Measurements from ENCODE around the gene NDUFV3. TPM values are rescaled to one million over a fixed set of nuclear protein-coding genes. Genes with fewer than 3 reads are reported as not detected.

The NDUFV3 gene
- total RNA-seq, 3 donors from 2014 or later = 49.9 to 62.9 (median 51.1) TPM

DNA sequence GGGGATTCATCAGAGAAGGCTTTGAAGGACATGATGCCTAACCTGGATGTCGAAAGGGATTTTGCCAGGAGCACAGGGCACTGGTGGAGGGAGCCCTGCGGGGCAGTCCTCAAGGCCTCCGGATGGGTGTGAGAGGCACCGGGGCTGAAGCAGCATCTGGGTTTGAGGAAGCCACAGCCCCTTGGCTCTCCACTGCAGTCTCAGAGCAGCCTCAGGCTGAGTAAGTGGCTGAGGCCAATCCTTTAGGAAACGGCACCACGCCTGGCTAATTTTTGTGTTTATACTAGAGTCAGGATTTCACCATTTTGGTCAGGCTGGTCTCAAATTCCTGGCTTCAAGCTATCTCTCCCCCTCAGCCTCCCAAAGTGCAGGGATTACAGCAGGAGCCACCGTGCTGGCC lies 20.4 kb downstream of the NDUFV3 start:
- Histone ChIP-seq H3K9me3 (no peaks in the 10 kb centered on the region), H3K4me3 (no peak overlapping the region), H3K27ac (no peak overlapping the region), H3K4me1 (no peaks in the 10 kb centered on the region), H3K36me3 (no peaks in the 10 kb centered on the region), H3K27me3 (no peaks in the 10 kb centered on the region)
- DNase-seq (ENCODE audit: low spot score in 2 of 2) = no peak
- intact Hi-C loops (cut with DNase I; ENCODE audit: low total_unique reads) = loop anchor here (5.0 kb wide), 1 partner anchor 46 kb away; no protein-coding TSS in a partner anchor
- TF ChIP-seq POLR2A (IDR thresholded peaks at IDR 0.05) (no peak), POLR2AphosphoS5 (IDR thresholded peaks at IDR 0.05) (no peak)
- TF ChIP-seq, protein P1, sequence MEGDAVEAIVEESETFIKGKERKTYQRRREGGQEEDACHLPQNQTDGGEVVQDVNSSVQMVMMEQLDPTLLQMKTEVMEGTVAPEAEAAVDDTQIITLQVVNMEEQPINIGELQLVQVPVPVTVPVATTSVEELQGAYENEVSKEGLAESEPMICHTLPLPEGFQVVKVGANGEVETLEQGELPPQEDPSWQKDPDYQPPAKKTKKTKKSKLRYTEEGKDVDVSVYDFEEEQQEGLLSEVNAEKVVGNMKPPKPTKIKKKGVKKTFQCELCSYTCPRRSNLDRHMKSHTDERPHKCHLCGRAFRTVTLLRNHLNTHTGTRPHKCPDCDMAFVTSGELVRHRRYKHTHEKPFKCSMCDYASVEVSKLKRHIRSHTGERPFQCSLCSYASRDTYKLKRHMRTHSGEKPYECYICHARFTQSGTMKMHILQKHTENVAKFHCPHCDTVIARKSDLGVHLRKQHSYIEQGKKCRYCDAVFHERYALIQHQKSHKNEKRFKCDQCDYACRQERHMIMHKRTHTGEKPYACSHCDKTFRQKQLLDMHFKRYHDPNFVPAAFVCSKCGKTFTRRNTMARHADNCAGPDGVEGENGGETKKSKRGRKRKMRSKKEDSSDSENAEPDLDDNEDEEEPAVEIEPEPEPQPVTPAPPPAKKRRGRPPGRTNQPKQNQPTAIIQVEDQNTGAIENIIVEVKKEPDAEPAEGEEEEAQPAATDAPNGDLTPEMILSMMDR (IDR thresholded peaks at IDR 0.05) = no peak

DNA sequence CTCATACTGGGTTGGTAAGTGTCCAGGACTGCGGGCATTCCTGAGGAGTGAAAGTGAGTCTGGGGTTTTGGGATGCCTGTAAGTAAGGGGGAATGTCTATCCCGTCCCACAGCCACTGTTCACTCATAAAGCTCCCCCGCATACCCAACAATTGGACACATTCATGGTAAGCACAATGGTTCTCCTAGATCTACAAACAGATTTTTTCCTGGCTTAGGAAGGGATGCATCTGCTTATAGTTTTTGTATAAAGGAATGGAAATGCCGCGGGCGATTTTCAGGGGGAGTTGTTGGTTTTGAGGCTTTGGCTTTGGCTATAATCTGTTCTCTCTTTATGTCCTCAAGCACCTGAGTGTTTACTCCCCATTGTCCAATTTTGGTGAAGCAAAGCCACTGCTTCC lies 25.2 kb downstream of the NDUFV3 start:
- Histone ChIP-seq H3K27me3 (no peaks in the 10 kb centered on the region), H3K4me1 (no peaks in the 10 kb centered on the region), H3K27ac (no peak overlapping the region), H3K9me3 (no peaks in the 10 kb centered on the region), H3K4me3 (no peak overlapping the region), H3K36me3 (no peaks in the 10 kb centered on the region)
- intact Hi-C loops (cut with DNase I; ENCODE audit: low total_unique reads) = no loop called here
- no peak for TF ChIP-seq POLR2A (IDR thresholded peaks at IDR 0.05)
- no peak for TF ChIP-seq POLR2AphosphoS5 (IDR thresholded peaks at IDR 0.05)
- TF ChIP-seq, protein P1 (IDR thresholded peaks at IDR 0.05) = no peak
- DNase-seq (ENCODE audit: low spot score in 2 of 2) = no peak

DNA sequence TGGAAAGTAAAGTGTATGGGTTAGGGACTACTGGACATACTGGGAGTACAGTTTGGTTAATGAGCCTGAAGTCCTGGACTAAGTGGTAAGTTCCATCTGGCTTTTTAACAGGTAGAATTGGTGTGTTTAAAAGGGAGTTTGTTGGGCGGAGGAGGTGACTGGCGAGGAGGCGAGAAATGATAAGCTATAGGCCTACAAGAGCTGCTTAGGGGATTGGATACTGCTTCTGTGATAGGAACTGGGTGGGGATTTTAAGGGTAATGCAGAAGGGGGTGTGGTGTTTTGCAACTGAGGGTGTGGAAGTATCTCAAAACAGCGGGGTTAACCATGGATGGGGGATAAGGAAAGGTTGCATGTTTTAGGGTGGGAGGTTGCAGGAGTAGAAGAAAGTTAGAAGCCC lies 28.8 kb downstream of the NDUFV3 start:
- H3K9me3 ChIP-seq = no peaks in the 10 kb centered on the region
- H3K4me1 ChIP-seq = no peaks in the 10 kb centered on the region
- no peak for TF ChIP-seq POLR2AphosphoS5 (IDR thresholded peaks at IDR 0.05)
- H3K27ac ChIP-seq = no peak overlapping the region
- no peak for DNase-seq (ENCODE audit: low spot score in 2 of 2)
- H3K27me3 ChIP-seq = no peaks in the 10 kb centered on the region
- no peaks in the 10 kb centered on the region for H3K36me3 ChIP-seq
- intact Hi-C loops (cut with DNase I; ENCODE audit: low total_unique reads) = no loop called here
- H3K4me3 ChIP-seq = no peak overlapping the region

DNA sequence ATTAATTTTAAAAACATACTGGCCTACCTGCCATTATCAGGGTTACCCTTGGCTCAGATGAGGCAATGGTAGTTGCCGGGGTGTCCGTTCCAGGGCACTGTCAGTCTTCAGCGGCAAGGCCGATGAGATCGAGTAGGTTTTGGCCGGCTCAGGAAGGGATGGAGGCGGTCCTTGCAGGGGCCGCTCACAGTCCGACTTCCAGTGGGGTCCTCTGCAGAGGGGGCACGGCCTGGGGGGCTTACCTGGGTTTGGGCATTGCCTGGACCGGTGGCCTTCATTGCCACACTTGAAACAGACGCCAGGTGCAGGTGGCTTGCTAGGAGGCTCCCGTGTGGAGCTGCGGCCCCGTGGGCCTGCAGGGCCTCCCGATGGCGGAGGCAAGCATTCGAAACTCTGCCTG lies 29.8 kb downstream of the NDUFV3 start:
- H3K4me1 ChIP-seq = no peaks in the 10 kb centered on the region
- no peaks in the 10 kb centered on the region for H3K27me3 ChIP-seq
- H3K27ac ChIP-seq = no peak overlapping the region
- no peak for DNase-seq (ENCODE audit: low spot score in 2 of 2)
- H3K9me3 ChIP-seq = no peaks in the 10 kb centered on the region
- H3K36me3 ChIP-seq = no peaks in the 10 kb centered on the region
- intact Hi-C loops (cut with DNase I; ENCODE audit: low total_unique reads) = no loop called here
- no peak overlapping the region for H3K4me3 ChIP-seq
- no peak for TF ChIP-seq POLR2AphosphoS5 (IDR thresholded peaks at IDR 0.05)
- TF ChIP-seq POLR2A (IDR thresholded peaks at IDR 0.05) = no peak
- TF ChIP-seq, protein P1 (IDR thresholded peaks at IDR 0.05) = no peak

DNA sequence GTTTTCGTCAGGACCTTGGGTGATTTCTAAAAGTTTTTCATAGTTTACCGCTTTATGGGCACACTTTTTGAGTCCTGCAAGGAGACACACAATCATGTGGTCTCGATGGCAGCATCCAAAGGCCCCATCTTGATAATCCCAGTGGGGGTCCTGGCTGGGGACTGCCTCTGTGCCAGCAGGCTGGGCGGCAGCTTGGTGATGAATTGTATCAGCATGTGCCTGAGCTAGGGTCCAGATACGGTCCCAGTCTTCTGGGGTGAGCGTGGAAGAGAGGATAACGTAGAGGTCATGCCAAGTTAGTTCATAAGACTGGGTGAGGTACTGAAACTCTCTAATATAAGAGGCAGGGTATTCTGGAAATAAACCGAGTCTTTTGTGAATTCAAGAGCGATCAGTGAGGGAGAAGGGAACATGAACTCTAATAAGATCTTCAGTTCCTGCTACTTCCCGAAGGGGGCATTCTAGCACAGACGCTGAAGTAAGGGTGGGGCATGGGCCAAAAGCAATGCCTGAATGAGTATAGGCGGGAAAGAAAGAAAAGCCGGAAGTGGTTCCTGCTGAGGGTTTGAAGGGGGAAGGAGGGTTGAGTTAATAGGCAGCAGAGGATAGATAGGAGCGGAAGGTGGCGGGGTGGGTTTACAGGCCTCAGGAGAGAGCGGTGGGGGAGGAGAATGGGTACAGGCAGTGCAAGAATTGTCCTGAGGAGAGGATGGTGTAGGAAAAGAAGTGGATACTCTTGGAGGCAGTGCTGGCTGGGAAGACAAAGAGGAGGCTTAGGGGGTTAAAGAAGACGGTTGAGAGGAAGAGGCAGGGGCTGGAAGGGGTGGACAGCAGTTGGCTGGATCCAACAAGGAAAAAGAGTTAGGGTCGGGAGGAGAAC lies 30.7 kb downstream of the NDUFV3 start:
- Histone ChIP-seq H3K27ac (peak overlapping the region in 1 of 2 donors; percentile 43), H3K9me3 (no peaks in the 10 kb centered on the region), H3K36me3 (no peaks in the 10 kb centered on the region), H3K27me3 (no peaks in the 10 kb centered on the region), H3K4me3 (peak overlapping the region in 1 of 3 donors; percentile 52), H3K4me1 (no peaks in the 10 kb centered on the region)
- peak in 2 of 3 donors; percentile 48 to 74 for TF ChIP-seq POLR2AphosphoS5 (IDR thresholded peaks at IDR 0.05)
- TF ChIP-seq POLR2A (IDR thresholded peaks at IDR 0.05) = no peak
- TF ChIP-seq, protein P1 (IDR thresholded peaks at IDR 0.05) = peak; percentile 79 to 91 (median 86)
- peak; percentile 70 to 74 for DNase-seq (ENCODE audit: low spot score in 2 of 2)
- intact Hi-C loops (cut with DNase I; ENCODE audit: low total_unique reads) = no loop called here

All from breast epithelium (tissue), 4 donors.